Muscle of arm (tissue), 14 donors: Measurements from ENCODE around the gene INAVA. TPM values are rescaled to one million over a fixed set of nuclear protein-coding genes. Genes with fewer than 3 reads are reported as not detected.

Experiments
- DNase-seq: peaks from one replicate; pipeline ENCODE4 v3.0.0-alpha.2; 2013
- long read RNA-seq, 11 donors: transcript quantifications; one replicate each; lab custom pipeline, GENCODE V29; 2026
- polyA plus RNA-seq, 12 donors: library from polyadenylated mRNA; unstranded; fragments of 120-200 nt; gene quantifications; one replicate each; pipeline ENCODE4 v1.2.1, GENCODE V29; 2013; ENCODE audit not compliant: insufficient read length in 12 of 12

The INAVA gene
- polyA plus RNA-seq: 10 to 100 TPM in 2 of 12 donors, 1 to 10 TPM in 9, not detected in 1; 1.7 to 20.7 (median 2.8) TPM
- long read RNA-seq, donor 1, partial matches to known transcripts: 11 of 14 reads
- long read RNA-seq, donor 1, other reads (novel, unspliced or antisense): 0 of 14 reads
- long read RNA-seq, donor 2: 0 reads
- long read RNA-seq, donor 3: 0 reads
- long read RNA-seq, donor 4: 0 reads
- long read RNA-seq, donor 5: 0 reads
- long read RNA-seq, donor 6: 0 reads
- long read RNA-seq, donor 7: 0 reads
- long read RNA-seq, donor 8: 0 reads
- long read RNA-seq, donor 9: 0 reads
- long read RNA-seq, donor 10, full-length matches to known transcripts: 1 of 1 reads
- long read RNA-seq, donor 10, partial matches to known transcripts: 0 of 1 reads
- long read RNA-seq, donor 10, other reads (novel, unspliced or antisense): 0 of 1 reads
- long read RNA-seq, donor 11: 0 reads

DNA sequence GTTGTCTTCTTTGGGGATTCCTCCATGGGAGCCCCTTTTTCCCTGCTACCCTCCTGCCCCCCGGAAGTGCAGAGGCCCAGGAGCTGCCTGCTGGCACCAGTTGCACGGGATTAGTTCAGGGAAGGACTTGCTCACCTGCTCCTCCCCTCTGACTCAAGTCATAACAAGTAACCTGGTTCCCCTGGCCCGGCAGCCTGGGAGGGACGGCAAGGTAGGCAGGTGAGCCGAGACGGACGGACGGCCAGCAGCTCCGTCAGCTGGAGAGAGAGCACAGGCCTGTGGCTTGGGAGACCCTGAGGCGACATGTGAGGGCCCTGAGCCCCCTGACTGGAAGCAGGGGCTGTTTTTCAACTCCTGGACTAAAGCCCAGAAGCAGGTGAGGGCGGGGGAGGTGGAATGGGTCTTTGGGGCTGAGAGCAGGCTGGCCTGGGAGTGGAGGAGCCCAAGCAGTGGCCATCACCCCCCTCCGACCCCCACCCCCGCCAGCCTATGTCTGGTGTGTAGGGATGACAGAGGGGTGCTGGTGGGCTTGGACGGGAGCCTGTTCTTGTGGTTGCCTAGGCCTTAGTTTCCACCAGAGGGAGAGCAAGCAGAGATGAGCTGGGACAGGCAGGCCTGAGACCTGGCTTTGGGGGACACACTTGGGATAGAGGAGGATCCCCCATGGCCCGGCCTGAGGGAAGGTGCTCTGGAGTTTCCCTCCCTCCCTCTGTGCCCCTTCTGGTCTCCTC lies at the start of gene INAVA:
INAVA (plus strand) TSS at position 189 of the 731 bp plus-strand sequence. CDS start 3,501 bp downstream, outside the sequence.
- no peak for DNase-seq

GRCh38 chr1:200845360-200845759 lies 49.3 kb upstream of the INAVA start:
- DNase-seq: no peak

GRCh38 chr1:200846398-200846797 lies 48.3 kb upstream of the INAVA start:
- DNase-seq: no peak

DNA sequence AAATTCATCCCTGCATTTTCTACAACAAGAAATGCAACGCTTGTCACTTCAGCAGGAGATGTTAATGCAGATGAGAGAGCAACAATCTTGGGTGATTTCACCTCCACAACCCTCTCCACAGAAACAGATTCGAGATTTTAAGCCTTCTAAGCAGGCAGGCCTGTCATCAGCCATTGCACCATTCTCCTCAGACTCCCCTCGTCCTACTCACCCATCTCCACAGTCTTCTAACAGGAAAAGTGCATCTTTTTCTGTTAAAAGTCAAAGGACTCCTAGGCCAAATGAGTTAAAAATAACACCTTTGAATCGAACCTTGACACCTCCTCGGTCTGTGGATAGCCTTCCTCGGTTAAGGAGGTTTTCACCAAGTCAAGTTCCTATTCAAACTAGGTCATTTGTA lies 45.3 kb upstream of the INAVA start:
- no peak for DNase-seq

DNA sequence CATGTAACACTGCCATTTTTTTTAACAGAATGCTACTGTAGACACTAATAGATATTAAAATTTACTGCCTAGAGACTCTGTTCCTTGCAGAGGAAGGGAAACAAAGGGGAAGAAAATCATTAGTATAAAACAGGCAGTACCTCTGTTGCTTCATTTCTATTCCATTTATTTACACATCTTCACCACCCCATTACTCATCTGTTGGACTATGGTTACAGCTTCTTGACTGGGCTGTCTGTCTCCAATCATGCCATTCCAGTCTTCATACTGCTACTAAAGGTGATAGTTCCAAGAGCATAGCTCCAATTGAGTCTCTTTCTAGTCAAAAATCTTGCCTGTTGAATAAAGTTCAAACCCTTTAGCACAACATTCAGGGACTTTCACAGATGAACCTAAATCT lies 44.1 kb upstream of the INAVA start:
- no peak for DNase-seq

DNA sequence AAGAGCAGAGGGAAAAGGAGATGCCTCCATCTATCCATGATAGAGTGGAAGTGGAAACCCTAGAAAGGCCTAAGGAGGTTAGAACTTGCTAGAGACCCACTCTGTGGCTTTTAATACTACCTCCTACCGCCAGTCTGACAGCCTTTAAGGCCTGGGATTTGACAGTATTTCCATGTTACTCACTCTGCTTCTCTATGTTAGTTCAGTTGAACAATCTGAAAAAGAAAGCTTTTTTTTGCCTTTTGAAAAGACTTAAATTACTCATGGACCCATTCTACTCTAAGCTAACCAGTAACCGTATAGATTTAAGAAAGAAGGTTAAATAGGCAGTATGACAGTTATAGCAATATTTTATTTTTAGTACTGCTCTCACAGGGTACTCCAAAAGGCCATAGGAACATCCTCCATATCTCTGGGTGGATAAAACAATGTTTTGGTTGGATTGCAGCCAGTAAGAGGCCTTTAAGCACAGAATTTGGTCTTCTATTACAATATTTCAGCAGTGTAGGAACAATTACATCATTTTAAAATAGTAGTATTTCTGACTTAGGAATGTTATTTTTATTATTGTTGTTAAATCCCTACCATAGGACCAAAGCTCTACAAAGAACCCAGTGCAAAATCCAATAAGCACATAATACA lies 37.9 kb upstream of the INAVA start:
- DNase-seq: peak; percentile 22

GRCh38 chr1:200857804-200858203 lies 36.9 kb upstream of the INAVA start:
- no peak for DNase-seq

DNA sequence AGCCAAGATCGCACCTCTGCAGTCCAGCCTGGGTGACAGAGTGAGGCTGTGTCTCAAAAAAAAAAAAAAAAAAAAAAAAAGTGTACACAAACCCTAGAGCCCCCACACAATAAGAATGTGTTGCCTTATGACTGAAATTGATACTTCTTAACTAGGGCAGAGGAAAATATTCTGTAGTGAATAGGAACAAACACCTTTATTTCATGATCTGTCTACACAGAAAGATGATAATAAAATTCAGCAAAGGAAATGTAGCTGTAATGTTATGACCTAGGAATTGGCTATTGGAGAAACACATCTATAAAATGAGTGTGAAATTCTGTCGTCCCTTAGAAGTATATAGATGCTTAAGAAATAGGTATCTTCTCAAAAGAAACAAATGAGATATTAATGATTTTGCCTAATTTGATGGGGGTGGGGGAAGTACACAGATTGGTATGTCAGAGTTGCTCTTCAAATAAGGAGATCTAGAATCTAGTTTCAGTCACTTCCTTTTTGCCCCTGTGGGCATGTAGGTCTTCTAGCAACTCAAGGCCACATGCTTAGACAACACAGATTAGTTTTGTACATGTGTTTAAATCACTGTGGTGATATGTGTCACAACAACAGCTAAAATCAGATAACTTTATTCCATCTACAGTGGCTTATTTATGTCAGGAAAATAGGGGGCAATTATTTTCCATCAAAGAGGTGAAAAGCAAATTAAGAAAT lies 32.6 kb upstream of the INAVA start:
- no peak for DNase-seq

GRCh38 chr1:200862713-200863415 lies 31.8 kb upstream of the INAVA start:
- DNase-seq: no peak

DNA sequence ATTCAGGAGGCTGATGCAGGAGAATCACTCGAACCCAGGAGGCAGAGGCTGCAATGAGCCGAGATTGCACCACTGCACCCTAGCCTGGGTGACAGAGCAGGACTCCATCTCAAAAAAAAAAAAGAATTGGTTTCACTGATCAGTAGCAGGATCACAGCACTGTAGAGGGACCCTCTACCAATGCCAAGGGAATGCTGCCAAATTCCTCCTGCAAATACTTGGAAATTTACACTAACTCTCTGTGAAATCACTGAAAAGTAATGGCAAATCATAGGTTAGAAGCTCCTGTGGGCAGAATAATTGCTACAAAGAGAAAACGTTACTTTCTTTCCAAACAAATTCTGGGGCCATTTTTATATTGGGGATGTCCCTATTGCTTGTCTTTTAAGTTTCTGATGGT lies 28.6 kb upstream of the INAVA start:
- DNase-seq: no peak

GRCh38 chr1:200866521-200866920 lies 28.2 kb upstream of the INAVA start:
- no peak for DNase-seq

- no peak for DNase-seq
Measured at GRCh38 chr1:200867018-200867811, 27.5 kb upstream of the INAVA start.

GRCh38 chr1:200869376-200869752 lies 25.3 kb upstream of the INAVA start:
- DNase-seq: no peak

- no peak for DNase-seq
Measured at GRCh38 chr1:200869753-200870391, 24.8 kb upstream of the INAVA start.

GRCh38 chr1:200872446-200873115 lies 22.1 kb upstream of the INAVA start, which contains the start of gene GPR25:
TSS of gene GPR25 (plus strand) at chr1:200872981. CDS start at chr1:200873038, 57 bp downstream.
- no peak for DNase-seq

DNA sequence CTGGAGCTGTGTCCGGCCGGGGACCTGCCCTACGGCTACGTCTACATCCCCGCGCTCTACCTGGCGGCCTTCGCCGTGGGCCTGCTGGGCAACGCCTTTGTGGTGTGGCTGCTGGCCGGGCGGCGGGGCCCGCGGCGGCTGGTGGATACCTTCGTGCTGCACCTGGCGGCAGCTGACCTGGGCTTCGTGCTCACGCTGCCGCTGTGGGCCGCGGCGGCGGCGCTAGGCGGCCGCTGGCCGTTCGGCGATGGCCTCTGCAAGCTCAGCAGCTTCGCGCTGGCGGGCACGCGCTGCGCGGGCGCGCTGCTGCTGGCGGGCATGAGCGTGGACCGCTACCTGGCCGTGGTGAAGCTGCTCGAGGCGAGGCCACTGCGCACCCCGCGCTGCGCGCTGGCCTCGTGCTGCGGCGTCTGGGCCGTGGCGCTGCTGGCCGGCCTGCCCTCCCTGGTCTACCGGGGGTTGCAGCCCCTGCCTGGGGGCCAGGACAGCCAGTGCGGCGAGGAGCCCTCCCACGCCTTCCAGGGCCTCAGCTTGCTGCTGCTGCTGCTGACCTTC lies 21.5 kb upstream of the INAVA start:
- DNase-seq: no peak

DNA sequence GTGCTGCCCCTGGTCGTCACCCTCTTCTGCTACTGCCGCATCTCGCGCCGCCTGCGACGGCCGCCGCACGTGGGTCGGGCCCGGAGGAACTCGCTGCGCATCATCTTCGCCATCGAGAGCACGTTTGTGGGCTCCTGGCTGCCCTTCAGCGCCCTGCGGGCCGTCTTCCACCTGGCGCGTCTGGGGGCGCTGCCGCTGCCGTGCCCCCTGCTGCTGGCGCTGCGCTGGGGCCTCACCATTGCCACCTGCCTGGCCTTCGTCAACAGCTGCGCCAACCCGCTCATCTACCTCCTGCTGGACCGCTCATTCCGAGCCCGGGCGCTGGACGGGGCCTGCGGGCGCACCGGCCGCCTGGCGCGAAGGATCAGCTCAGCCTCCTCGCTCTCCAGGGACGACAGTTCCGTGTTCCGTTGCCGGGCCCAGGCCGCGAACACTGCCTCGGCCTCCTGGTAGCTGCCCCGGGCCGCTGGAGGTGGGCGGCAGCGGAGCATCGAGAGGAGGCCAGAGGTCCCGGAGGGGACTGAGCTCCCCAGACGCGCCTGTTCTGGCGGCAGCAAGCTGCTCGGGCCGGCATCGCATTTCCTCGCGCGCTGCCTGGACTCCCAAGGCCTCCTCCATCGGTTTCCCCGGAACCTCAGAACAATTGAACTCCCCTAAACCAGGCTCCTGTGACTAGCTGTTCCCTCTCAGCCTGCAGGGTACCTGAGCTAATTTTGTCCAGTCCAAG lies 20.9 kb upstream of the INAVA start:
- DNase-seq: no peak

GRCh38 chr1:200874694-200875093 lies 20.0 kb upstream of the INAVA start:
- no peak for DNase-seq
